ENCODE results near the gene ZNF774.
"Not testable (repeated sequence)": the region's sequence is repeated elsewhere in the genome, so short reads cannot be mapped to it uniquely, and the experiment has no call there.

ZNF774 gene

DNA sequence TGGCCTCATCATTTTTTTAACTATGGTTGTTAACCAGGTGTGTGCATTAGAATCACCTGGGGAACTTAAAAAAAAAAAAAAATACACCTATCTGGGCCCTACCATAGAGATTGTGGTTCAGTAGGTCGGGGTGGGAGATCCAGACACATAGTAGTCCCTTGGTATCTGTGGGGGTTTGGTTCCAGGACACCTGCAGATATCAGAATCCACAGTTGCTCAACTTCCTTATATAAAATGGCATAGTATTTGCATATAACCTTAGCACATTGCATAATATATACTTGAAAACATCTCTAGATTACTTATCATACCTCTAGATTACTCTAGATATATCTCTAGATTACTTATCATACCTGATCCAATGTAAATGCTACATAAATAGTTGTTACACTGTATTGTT, 41.0 kb downstream of the ZNF774 start:
- no peak for DNase-seq

DNA sequence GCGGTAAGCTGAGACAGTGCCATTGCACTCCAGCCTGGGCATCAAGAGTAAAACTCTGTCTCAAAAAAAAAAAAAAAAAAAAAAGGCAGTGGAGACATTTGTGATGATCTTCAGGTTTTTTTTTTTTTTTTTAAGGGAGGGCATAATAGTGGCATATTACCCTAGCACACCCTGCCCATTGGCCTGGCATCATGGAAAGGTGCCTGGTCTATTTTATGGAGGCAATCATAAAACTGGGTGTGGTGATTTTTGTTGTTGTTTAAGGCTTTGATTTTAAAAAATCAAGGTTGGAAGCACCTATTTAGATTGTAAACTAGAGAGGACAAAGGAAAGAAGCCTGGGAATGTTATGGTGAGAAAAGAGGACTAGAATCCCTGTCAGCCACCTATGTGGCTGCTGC, 42.0 kb downstream of the ZNF774 start:
- no peak for DNase-seq

DNA sequence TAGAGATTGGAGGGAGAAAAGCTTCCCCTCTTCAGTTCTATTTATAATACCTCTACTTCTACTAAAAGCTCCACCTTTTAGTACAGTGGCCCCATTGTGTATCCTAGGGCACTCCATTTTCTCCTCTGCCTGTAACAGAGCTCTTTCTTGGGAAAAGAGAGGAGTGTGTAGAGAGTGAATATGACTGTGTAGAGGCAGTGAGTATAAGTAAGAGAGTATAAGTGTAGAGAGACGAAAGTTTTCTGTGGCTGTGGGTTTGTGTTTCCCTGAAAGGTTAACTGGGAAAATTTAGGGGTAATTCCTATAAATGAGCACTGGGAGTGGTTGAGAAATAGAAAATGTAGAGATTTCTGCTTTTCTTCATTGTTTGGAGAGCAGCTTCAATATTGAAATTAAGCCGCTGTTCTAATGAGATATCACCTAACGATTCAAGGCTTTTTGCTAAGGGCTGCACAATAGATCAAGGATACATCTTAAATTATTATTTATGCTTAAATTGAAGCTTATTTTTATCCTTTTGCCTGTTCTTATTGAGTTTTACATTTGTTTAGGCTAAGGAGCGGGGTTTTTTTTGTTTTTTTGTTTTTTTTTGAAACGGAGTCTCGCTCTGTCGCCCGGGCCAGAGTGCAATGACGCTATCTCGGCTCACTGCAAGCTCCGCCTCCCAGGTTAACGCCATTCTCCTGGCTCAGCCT, 42.8 kb downstream of the ZNF774 start:
- DNase-seq: no peak

DNA sequence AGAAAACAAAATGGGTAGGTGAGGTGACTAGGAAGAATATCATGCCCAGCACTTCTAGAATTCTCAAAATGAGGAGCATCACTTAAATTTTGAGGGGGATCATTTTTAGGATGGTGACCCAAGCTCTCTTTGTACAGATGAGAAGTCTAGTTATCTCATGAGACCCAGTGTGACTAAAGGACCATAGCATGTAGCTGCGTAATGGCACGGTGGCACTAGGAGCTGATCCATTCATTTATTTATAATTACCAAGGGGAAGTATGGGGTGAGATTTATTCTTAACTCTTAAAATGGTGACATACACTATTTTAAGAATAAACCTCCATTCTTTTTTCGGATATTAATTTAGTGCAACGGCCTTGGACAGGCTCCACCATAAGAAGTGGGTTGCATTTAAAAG, 44.2 kb downstream of the ZNF774 start:
- no peak for DNase-seq

DNA sequence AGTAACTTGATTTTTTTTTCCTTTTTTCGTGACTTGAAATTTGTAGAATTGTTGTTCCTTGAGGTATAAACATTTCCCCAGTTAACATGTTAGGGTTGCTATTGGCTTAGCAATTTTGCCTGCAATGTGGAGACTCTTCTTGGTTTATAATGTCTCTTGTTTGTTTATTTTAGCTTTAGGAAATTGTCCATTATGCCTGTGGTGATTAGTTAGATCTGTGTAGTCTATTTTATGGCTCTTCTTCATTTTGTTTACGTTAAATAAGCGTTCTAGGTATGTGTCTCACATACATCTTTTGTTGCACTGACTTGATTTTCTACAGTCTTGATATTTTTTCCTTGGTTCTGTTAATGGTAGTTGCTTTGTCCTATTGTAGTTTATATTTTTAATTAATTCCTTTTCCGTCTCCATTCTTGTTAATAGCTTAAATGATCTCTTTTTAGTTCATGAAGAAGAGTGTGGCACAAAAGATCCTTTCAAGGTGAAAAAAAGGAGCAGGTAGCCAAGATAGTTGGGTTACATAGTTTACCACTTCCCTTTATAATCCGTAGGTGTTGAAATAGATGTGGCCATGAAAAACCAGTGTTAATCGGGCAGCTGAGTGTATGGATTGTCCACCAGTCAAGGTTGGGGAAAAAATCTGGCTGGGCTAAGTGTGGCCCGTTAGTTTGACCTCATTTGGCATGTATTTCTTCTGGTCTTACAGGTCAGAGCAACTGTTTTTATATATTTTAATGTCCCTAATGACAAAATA, 48.1 kb downstream of the ZNF774 start:
- peak; percentile 7 for DNase-seq

DNA sequence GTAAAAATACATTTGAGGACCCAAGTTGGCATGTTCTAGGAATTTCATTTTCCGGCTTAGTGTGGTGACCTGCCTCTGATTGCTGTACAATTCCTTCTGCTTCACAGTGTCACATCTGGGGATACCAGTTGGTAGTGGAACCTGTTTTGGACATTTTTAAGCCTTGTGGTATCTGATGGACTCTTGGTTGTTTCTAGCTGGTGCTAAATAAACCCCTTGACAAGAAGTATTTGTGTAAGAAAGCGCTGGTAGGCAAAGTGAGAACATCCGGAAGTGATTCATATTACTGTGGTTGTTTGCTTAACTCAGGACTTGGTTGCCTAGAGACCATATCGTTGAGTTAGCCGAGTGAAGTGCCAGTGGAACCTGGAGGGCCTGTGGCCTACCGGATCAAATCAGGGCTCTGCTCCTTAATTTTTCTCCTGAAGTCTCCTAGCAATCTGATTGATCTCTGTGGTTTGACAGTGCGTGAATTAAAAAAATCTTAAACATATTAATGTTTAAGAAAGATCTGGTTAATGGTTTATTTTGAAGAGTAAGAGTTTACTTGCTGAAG, 48.8 kb downstream of the ZNF774 start:
- DNase-seq: peak; percentile 65

DNA sequence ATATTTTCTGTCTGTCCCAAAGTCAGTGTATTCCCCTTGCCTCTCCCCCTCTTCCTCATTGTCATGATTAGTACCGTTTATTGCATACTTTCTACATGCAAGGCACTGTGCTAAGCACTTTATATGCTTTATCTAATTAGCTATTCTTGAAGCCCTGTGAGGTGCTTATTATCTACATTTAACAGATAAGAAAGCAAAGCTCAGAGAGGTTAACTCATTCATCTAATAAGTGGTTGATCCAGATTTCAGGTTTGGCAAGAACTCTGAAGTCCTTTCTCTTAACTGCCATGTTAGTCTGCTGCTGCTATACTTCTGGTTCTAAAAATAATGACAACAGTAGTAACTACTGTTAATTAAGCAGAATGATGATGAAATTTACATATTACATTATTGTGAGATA, 49.4 kb downstream of the ZNF774 start:
- peak; percentile 8 for DNase-seq

DNA sequence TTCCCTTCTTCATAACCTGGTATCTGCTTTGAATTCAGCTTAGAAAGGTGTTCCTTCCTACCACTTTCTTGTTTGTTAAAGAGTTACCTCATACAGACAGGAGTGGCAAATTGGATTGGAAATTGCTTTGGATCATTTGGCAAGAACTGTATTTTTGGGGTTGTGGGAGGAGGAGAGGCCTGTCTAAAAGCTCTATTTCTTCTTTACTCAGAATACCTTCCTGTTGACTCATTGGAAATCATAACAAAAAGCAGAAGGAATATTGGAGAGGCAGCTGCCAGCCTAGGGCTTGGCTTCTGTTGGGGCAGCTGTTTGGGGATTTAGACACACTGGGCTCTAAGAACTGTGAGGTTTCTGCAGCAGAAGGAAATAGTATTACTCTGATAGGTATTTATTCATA, 50.1 kb downstream of the ZNF774 start:
- no peak for DNase-seq

DNA sequence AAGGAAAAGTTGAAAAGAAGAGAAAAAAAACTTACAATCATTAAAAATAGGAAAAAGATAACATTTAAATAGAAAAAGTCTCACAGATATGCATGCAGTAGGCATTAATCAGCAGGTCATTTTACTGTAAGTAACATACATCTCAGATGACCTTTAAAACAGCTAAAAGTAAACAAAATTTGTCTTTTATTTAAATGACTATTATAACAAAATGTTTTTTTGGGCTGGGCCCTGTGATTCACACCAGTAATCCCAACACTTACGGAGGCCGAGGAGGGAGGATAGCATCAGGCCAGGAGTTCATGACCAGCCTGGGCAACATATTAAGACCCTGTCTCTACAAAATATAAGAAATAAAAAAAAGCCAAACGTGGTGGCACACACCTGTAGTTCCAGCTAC, 50.7 kb downstream of the ZNF774 start:
- no peak for DNase-seq

DNA sequence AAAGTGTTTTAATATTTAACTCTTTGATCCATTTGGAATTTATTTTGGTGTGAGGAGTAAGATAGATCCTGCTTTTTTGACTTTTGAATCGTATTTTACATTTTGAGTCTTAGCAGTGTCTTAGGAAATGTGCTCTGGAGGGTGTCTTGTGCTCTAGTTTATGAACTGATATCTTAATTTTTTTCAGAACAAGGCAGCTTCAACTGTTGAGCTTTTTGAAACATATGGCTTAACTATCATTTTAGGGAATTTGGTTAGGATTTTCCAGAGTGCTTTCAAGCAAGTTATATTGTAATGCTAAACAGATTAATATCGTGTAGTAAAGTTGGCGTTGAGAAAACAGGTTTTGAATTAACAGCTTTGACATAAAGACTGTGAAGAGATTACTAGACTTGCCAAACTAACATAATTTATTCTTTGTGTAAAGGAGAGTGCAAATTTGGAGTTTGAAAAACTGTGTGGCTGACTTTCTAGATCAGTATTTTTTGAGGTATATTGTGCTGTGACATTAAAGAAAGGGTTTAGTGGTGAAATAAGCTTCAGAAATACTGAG, 53.0 kb downstream of the ZNF774 start:
- no peak for DNase-seq

DNA sequence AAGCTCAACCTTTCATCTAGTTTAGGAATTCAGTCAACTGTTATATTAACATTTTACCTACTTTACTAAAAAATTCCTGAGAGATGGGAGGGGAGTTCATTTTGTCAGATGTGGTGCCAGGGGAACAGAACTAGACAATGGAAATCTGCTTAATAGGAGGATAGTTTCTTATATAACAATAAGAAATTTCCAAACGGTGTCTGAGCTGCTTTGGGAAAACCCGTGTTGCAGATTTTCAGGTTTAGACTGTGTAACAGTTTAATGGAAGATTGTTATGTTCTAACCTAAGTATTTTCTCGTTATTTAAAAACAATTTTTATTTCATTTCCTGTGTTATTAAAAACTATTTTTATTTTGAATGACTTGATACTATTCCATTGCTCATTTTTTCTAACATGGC, 55.3 kb downstream of the ZNF774 start:
- DNase-seq: no peak

DNA sequence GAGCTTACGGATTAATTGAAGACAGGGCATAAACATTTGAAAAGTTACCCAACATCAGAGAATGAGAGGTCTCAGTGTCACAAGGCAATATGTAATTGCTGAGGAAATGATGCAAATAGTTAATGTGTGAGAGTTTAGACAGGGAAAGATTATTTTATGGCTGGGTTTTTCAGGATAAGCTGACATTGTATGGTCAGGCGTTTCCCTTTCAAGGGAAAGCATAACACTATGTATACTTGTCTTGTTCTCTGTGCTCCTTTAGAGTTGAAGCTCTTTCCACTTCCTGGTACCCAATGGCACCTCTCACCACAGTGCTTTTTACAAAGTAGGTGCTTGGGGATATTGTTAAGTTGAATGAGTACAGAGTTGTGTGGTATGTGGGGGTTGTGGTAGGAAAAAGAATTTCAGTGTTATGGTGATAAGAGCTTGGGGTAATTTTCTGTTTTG, 55.8 kb downstream of the ZNF774 start:
- no peak for DNase-seq

DNA sequence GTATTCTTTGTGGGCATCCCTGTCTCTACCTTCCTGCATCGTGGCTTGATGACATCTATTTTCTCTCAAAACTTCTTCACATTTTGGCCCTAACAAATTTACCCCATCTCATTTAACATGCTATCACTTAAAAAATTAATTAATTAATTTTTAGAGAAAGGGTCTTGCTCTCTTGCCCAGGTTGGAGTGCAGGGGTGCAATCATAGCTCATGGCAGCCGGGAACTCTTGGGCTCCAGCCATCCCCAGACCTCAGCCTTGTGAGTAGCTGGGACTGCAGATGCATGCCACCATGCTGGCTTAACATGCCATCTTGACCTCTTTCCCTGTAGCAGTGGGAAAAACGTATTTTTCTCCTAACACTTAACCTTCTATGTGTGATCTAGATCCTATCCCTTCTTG, 56.6 kb downstream of the ZNF774 start:
- DNase-seq: no peak

DNA sequence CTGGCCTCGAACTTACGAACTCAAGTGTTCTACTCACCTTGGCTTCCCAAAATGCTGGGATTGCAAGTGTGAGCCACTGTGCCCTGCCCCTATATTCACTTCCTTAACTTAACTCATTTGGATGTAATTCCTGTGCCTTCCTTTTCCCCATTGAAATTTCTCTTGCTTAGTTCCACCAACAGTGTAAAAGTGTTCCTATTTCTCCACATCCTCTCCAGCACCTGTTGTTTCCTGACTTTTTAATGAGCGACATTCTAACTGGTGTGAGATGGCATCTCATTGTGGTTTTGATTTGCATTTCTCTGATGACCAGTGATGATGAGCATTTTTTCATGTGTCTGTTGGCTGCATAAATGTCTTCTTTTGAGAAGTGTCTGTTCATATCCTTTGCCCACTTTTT, 57.5 kb downstream of the ZNF774 start:
- DNase-seq: not testable (repeated sequence)

DNA sequence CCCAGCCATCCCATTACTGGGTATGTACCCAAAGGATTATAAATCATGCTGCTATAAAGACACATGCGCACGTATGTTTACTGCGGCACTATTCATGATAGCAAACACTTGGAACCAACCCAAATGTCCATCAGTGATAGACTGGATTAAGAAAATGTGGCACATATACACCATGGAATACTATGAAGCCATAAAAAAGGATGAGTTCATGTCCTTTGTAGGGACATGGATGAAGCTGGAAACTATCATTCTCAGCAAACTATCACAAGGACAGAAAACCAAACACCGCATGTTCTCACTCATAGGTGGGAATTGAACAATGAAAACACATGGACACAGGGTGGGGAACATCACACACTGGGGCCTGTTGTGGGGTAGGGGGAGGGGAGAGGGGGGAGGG, 58.2 kb downstream of the ZNF774 start:
- not testable (repeated sequence) for DNase-seq

DNA sequence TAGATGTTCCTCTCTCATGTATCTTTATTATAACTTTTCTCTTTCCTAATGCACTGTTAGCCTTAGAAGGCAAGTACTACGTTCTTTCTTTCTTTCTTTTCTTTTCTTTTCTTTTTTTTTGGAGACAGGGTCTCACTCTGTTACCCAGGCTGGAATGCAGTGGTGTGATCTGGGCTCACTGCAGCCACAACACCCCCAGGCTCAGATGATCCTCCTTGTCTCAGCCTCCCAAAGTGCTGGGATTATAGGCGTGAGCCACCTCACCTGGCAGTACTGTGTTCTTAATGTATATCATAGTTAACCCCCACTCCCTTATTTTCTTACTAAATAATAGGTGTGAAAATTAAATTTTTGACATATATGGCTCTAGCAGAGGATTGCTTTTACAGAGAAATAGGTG, 59.1 kb downstream of the ZNF774 start:
- no peak for DNase-seq

Measured in NCI-H146 (cell line).